PC-3 (cell line): Measurements from ENCODE around the gene ABCF1. TPM values are rescaled to one million over a fixed set of nuclear protein-coding genes. Genes with fewer than 3 reads are reported as not detected.

Experiments used
- ATAC-seq: fragments of 200-7000 bp; cut with Tn5 transposase; 2 replicates; pipeline ENCODE4 v1.9.1; 2020; ENCODE audit warnings: mild to moderate bottlenecking, moderate library complexity
- BruUV-seq: library from RNA; stranded (reverse); fragments of 400-500 nt; replicated peaks from 2 replicates; lab custom pipeline; 2021; lab: Mats Ljungman, UMichigan
- CTCF ChIA-PET: fragments of 300-600 bp; sonication (Branson Sonifier 250); formaldehyde crosslinking; loops from one replicate; lab custom pipeline; 2022; ENCODE audit warnings: antibody characterized with exemption; lab: Charles Lee
- POLR2A ChIA-PET: fragments of 300-600 bp; sonication (Branson Sonifier 250); formaldehyde crosslinking; loops from one replicate; lab custom pipeline; 2022; ENCODE audit warnings: antibody characterized with exemption; ENCODE audit not compliant: unreplicated experiment; lab: Charles Lee
- DNase-seq: peaks from one replicate; pipeline ENCODE4 v3.0.0-alpha.2; 2015
- H2AFZ ChIP-seq: fragments of 300-600 bp; sonication (generic); 2 replicates; pipeline ENCODE4 v1.6.0; 2016; ENCODE audit warnings: antibody characterized with exemption, low read length
- H3F3A ChIP-seq: fragments of 300-600 bp; sonication (generic); one replicate; pipeline ENCODE4 v1.6.0; 2017; ENCODE audit warnings: antibody characterized with exemption, low read length, control low read depth, mild to moderate bottlenecking; ENCODE audit not compliant: unreplicated experiment
- H3K27ac ChIP-seq: fragments of 300-600 bp; sonication (generic); 2 replicates; pipeline ENCODE4 v1.5.1; 2016; ENCODE audit warnings: mild to moderate bottlenecking, low read length
- H3K27me3 ChIP-seq: fragments of 300-600 bp; sonication (generic); 2 replicates; pipeline ENCODE4 v1.6.1; 2016; ENCODE audit warnings: low read length, mixed read lengths
- H3K36me3 ChIP-seq: fragments of 300-600 bp; sonication (generic); 2 replicates; pipeline ENCODE4 v1.6.1; 2016; ENCODE audit warnings: low read depth, mixed run types, low read length, mixed read lengths
- H3K4me1 ChIP-seq: fragments of 300-600 bp; sonication (generic); 2 replicates; pipeline ENCODE4 v1.5.1; 2016; ENCODE audit warnings: low read length; ENCODE audit not compliant: insufficient read depth
- H3K4me2 ChIP-seq: fragments of 300-600 bp; sonication (generic); 2 replicates; pipeline ENCODE4 v1.6.0; 2016; ENCODE audit warnings: low read length
- H3K4me3 ChIP-seq: fragments of 300-600 bp; sonication (generic); 2 replicates; pipeline ENCODE4 v1.5.1; 2016; ENCODE audit warnings: mild to moderate bottlenecking, low read length, mixed read lengths
- H3K79me2 ChIP-seq: fragments of 300-600 bp; sonication (generic); 2 replicates; pipeline ENCODE4 v1.6.1; 2017; ENCODE audit warnings: low read length, mixed read lengths
- H3K9ac ChIP-seq: fragments of 300-600 bp; sonication (generic); 2 replicates; pipeline ENCODE4 v1.6.0; 2016; ENCODE audit warnings: mild to moderate bottlenecking, low read length
- H3K9me2 ChIP-seq: fragments of 300-600 bp; sonication (generic); replicated peaks from 2 replicates; pipeline ENCODE4 v1.6.1; 2016; ENCODE audit warnings: mixed run types, low read length, mixed read lengths
- H3K9me3 ChIP-seq: fragments of 300-600 bp; sonication (generic); 2 replicates; pipeline ENCODE4 v1.6.1; 2016; ENCODE audit warnings: low read length, mixed read lengths
- H4K20me1 ChIP-seq: fragments of 300-600 bp; sonication (generic); 2 replicates; pipeline ENCODE4 v1.6.1; 2016; ENCODE audit warnings: low read length, mixed read lengths
- EZH2 ChIP-seq: fragments of 300-600 bp; sonication (generic); IDR thresholded peaks from one replicate; pipeline ENCODE4 v1.6.1; 2017; ENCODE audit warnings: antibody characterized with exemption, mild to moderate bottlenecking, low read length; ENCODE audit not compliant: unreplicated experiment
- EZH2phosphoT487 ChIP-seq: fragments of 300-600 bp; sonication (generic); IDR thresholded peaks from 2 replicates; pipeline ENCODE4 v1.6.1; 2018; ENCODE audit warnings: mild to moderate bottlenecking, antibody characterized with exemption, low read length, borderline replicate concordance
- intact Hi-C: fragments of 100-400 bp; cut with micrococcal nuclease; formaldehyde crosslinking; loops from 2 replicates; pipeline ENCODE4 v1.9.0; 2023
- total RNA-seq: library from RNA; depleted of rRNA; stranded (reverse); fragments of >200 nt; gene quantifications from 2 replicates; pipeline ENCODE4 v1.2.3, GENCODE V29; 2014
- TF ChIP-seq, protein P1 (sequence below): fragments of 300-600 bp; sonication (generic); conservative IDR thresholded peaks from 2 replicates; pipeline ENCODE4 v1.5.1; 2017; ENCODE audit warnings: antibody characterized with exemption, low read depth, mild to moderate bottlenecking, low read length

ABCF1 gene
- total RNA-seq, 1 experiment from 2014 or later = 67.3 TPM

- no TSS peak for BruUV-seq
- intact Hi-C loops = no loop called here
These were observed 13.6 kb upstream of the ABCF1 start for GRCh38 chr6:30557683-30557981.

DNA sequence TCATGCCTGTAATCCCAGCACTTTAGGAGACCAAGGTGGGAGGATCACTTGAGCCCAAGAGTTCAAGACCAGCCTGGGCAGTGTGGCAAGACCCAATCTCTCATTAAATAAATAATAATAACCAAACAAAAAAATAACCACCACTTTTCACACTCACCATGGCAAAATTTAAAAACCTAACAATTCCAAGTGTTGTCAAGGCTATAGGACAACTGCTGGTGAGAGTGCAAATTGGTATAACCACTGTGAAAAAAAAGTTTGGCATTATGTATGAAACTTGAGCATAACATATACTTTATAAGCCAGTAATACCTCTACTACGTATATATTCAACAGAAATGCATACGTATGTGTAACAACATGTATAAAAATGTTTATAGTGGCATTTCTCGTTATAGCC lies 10.3 kb upstream of the ABCF1 start:
- CTCF ChIA-PET = interaction anchor here (0.5 kb wide), 1 partner anchor 37 kb away, joined by 10 read pairs; no protein-coding TSS in a partner anchor
- Histone ChIP-seq H3K27ac (no peak overlapping the region), H4K20me1 (no peaks in the 10 kb centered on the region), H3F3A (peaks cover 3% of the 10 kb centered on the region), H3K9ac (no peak overlapping the region), H3K79me2 (peaks cover 27% of the 10 kb centered on the region), H3K4me3 (no peak overlapping the region), H3K9me3 (no peaks in the 10 kb centered on the region), H2AFZ (no peak overlapping the region), H3K4me1 (peaks cover 12% of the 10 kb centered on the region), H3K36me3 (peaks cover 24% of the 10 kb centered on the region), H3K27me3 (no peaks in the 10 kb centered on the region), H3K4me2 (no peak overlapping the region), H3K9me2 (no peaks in the 10 kb centered on the region)
- DNase-seq (no peak), ATAC-seq (no peak)
- POLR2A ChIA-PET = no interaction called here
- no peak for TF ChIP-seq EZH2
- TF ChIP-seq, protein P1, sequence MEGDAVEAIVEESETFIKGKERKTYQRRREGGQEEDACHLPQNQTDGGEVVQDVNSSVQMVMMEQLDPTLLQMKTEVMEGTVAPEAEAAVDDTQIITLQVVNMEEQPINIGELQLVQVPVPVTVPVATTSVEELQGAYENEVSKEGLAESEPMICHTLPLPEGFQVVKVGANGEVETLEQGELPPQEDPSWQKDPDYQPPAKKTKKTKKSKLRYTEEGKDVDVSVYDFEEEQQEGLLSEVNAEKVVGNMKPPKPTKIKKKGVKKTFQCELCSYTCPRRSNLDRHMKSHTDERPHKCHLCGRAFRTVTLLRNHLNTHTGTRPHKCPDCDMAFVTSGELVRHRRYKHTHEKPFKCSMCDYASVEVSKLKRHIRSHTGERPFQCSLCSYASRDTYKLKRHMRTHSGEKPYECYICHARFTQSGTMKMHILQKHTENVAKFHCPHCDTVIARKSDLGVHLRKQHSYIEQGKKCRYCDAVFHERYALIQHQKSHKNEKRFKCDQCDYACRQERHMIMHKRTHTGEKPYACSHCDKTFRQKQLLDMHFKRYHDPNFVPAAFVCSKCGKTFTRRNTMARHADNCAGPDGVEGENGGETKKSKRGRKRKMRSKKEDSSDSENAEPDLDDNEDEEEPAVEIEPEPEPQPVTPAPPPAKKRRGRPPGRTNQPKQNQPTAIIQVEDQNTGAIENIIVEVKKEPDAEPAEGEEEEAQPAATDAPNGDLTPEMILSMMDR = no peak
- TF ChIP-seq EZH2phosphoT487 = no peak
- no TSS peak for BruUV-seq
- intact Hi-C loops = no loop called here

More at GRCh38 chr6:30557683-30557981, 13.6 kb upstream of the ABCF1 start:
- Histone ChIP-seq H3K79me2 (peaks cover 41% of the 10 kb centered on the region), H3K9me3 (no peaks in the 10 kb centered on the region), H3K9me2 (no peaks in the 10 kb centered on the region), H3K27ac (peak overlapping the region; percentile 77), H3K36me3 (peaks cover 16% of the 10 kb centered on the region), H3K9ac (peak overlapping the region; percentile 86), H3K4me2 (peak overlapping the region; percentile 90), H2AFZ (peak overlapping the region; percentile 99), H3K27me3 (no peaks in the 10 kb centered on the region), H3F3A (no peaks in the 10 kb centered on the region), H4K20me1 (no peaks in the 10 kb centered on the region), H3K4me3 (peak overlapping the region; percentile 77), H3K4me1 (peaks cover 20% of the 10 kb centered on the region)
- ChIA-PET POLR2A (interaction anchor here (0.6 to 1.6 kb wide), 2 partner anchors 13 to 57 kb away, joined by 3 to 6 read pairs; partner anchors contain the start of gene ABCF1), CTCF (interaction anchor here (1.2 kb wide), 1 partner anchor 13 kb away, joined by 3 read pairs; no protein-coding TSS in a partner anchor)
- no peak for ATAC-seq
- DNase-seq = peak; percentile 54
- TF ChIP-seq, protein P1 = no peak
- TF ChIP-seq EZH2 (no peak), EZH2phosphoT487 (no peak)

- Histone ChIP-seq H3K4me3 (no peak overlapping the region), H2AFZ (no peak overlapping the region), H3K27ac (no peak overlapping the region), H3K9ac (no peak overlapping the region), H3F3A (peaks cover 3% of the 10 kb centered on the region), H3K79me2 (peaks cover 20% of the 10 kb centered on the region), H3K27me3 (no peaks in the 10 kb centered on the region), H4K20me1 (no peaks in the 10 kb centered on the region), H3K9me2 (no peaks in the 10 kb centered on the region), H3K36me3 (peaks cover 24% of the 10 kb centered on the region), H3K9me3 (no peaks in the 10 kb centered on the region), H3K4me1 (peaks cover 11% of the 10 kb centered on the region), H3K4me2 (no peak overlapping the region)
- ATAC-seq (no peak), DNase-seq (no peak)
- BruUV-seq = no TSS peak
- POLR2A ChIA-PET = no interaction called here
- TF ChIP-seq, protein P1 = no peak
- no peak for TF ChIP-seq EZH2
- no peak for TF ChIP-seq EZH2phosphoT487
- CTCF ChIA-PET = no interaction called here
- intact Hi-C loops = no loop called here
These were observed 8.5 kb upstream of the ABCF1 start for GRCh38 chr6:30562470-30563425.
